KOPT-K1 (cell line): ENCODE data around the gene ZNF467.

Source experiments
- H3K27ac ChIP-seq: fragments of 200-600 bp; sonication (generic); 2 replicates; pipeline ENCODE4 v1.5.1; 2016; ENCODE audit warnings: antibody characterized with exemption, mild to moderate bottlenecking, low read depth, low read length; ENCODE audit not compliant: poor library complexity, severe bottlenecking
- H3K36me3 ChIP-seq: fragments of 200-600 bp; sonication (generic); 2 replicates; pipeline ENCODE4 v1.5.1; 2017; ENCODE audit warnings: antibody characterized with exemption, mild to moderate bottlenecking, low read length, moderate library complexity; ENCODE audit not compliant: insufficient read depth
- H3K9me3 ChIP-seq: fragments of 200-600 bp; sonication (generic); 2 replicates; pipeline ENCODE4 v1.5.1; 2017; ENCODE audit warnings: antibody characterized with exemption, low read length, mild to moderate bottlenecking; ENCODE audit not compliant: insufficient read depth, poor library complexity, severe bottlenecking

The ZNF467 gene

GRCh38 chr7:149783386-149784250 lies 10.2 kb upstream of the ZNF467 start:
- no peaks in the 10 kb centered on the region for H3K36me3 ChIP-seq
- H3K27ac ChIP-seq, result no peak overlapping the region
- H3K9me3 ChIP-seq, result no peaks in the 10 kb centered on the region

GRCh38 chr7:149782682-149783345 lies 9.4 kb upstream of the ZNF467 start:
- no peaks in the 10 kb centered on the region for H3K36me3 ChIP-seq
- H3K27ac ChIP-seq, result no peak overlapping the region
- H3K9me3 ChIP-seq, result no peaks in the 10 kb centered on the region

DNA sequence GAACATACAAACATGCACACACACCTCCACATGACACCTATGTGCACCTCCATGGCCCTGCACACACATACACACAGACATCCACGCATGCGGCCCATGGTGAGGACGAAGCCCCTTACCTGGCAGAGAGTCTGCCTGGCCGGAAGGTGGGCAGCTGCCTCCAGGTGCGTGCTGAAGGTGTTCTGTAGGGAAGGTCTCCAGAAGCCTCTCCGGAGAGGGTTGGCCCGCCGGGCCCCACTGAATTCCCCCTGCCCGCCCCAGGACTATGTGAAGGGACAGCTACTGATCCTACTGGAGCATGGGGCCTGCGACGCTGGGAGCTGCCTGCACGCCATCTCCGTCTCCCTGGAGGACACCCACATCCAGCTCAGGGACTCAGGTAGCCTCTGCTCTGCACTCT lies 8.5 kb upstream of the ZNF467 start:
- H3K36me3 ChIP-seq, result no peaks in the 10 kb centered on the region
- H3K9me3 ChIP-seq, result no peaks in the 10 kb centered on the region
- H3K27ac ChIP-seq, result no peak overlapping the region

- no peaks in the 10 kb centered on the region for H3K9me3 ChIP-seq
- H3K36me3 ChIP-seq, result no peaks in the 10 kb centered on the region
- no peak overlapping the region for H3K27ac ChIP-seq
These were observed 7.4 kb upstream of the ZNF467 start for GRCh38 chr7:149780636-149781419.

DNA sequence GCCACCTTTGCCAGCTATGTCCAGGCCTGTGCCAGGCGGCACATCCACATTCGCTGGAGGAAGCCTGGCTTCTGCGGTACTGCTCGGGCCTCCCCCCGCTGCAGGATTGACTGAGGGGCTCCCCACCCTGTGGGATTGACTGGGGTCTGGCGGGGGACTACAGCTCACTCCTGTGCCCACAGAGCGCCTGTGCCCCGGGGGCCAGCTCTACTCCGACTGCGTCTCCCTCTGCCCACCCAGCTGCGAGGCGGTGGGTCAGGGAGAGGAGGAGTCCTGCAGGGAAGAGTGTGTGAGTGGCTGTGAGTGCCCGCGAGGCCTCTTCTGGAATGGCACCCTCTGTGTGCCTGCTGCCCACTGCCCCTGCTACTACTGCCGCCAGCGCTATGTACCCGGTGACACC lies 6.7 kb upstream of the ZNF467 start:
- Histone ChIP-seq H3K9me3 (no peaks in the 10 kb centered on the region), H3K27ac (no peak overlapping the region), H3K36me3 (no peaks in the 10 kb centered on the region)

- H3K9me3 ChIP-seq, result no peaks in the 10 kb centered on the region
- H3K36me3 ChIP-seq, result no peaks in the 10 kb centered on the region
- H3K27ac ChIP-seq, result no peak overlapping the region
These were observed 6.1 kb upstream of the ZNF467 start for GRCh38 chr7:149779502-149779805.

DNA sequence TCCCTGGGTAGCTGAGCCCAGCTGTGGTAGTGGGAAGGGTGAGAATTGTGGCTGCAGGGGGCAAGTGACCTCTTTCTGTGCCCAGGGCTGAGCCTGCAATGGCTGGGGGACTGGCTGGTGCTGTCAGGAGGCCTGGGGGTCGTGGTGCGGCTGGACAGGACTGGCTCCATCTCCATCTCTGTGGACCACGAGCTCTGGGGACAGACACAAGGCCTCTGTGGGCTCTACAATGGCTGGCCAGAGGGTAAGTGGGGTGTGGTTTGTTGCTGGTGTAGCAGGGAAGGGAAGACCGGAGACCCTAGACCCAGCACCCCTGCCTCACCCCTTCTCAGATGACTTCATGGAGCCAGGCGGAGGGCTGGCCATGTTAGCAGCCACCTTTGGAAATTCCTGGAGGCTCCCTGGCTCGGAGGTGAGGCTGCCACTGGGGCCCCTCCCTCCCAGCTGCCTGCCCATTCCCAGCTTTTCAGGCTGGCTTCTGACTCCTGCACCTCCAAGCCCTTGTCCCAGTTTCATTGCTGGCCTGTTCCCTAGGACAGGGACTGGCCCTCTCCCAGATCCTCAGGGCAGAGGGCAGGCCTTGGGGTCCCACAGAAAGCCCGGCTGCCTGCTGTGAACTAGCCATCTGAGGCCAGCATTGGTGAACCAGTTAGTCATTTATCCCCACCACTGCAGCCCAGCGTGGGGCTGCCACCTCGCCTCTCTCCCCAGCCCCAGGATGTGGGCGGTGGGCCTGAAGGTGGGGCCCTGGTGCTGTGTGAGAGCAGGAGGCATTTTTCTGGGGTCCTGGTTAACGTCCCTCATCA lies 5.5 kb upstream of the ZNF467 start:
- Histone ChIP-seq H3K9me3 (no peaks in the 10 kb centered on the region), H3K36me3 (no peaks in the 10 kb centered on the region), H3K27ac (no peak overlapping the region)

- Histone ChIP-seq H3K9me3 (no peaks in the 10 kb centered on the region), H3K27ac (no peak overlapping the region), H3K36me3 (no peaks in the 10 kb centered on the region)
These were observed 4.9 kb upstream of the ZNF467 start for GRCh38 chr7:149778327-149778637.

- no peaks in the 10 kb centered on the region for H3K36me3 ChIP-seq
- no peak overlapping the region for H3K27ac ChIP-seq
- no peaks in the 10 kb centered on the region for H3K9me3 ChIP-seq
These were observed 4.4 kb upstream of the ZNF467 start for GRCh38 chr7:149777551-149778326.

DNA sequence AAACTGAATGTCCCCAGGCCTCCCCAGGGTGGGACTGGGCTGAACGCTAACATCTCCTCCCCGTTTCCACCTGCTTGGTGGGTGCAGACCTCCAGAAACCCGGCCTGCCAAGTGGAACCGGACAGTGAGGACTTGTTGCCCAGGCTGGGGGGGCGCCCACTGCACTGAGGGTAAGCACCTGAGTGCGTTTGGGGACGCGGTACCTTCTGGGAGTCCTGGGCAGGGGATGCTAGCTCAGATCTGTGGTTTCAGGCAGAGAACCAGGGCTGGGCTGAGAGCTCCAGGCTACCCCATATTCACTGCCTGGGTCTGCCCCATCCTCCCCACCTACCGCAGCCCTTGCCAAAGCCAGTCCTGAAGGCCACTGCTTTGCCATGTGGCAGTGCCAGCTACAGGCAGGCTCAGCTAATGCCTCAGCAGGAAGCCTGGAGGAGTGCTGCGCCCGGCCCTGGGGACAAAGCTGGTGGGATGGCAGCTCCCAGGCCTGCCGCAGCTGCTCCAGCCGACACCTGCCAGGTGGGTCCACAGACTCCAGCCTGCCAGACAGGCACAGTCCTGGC lies 3.5 kb upstream of the ZNF467 start:
- no peak overlapping the region for H3K27ac ChIP-seq
- H3K36me3 ChIP-seq, result no peaks in the 10 kb centered on the region
- no peaks in the 10 kb centered on the region for H3K9me3 ChIP-seq

GRCh38 chr7:149776289-149776688 lies 2.9 kb upstream of the ZNF467 start:
- Histone ChIP-seq H3K9me3 (no peaks in the 10 kb centered on the region), H3K27ac (no peak overlapping the region), H3K36me3 (no peaks in the 10 kb centered on the region)

DNA sequence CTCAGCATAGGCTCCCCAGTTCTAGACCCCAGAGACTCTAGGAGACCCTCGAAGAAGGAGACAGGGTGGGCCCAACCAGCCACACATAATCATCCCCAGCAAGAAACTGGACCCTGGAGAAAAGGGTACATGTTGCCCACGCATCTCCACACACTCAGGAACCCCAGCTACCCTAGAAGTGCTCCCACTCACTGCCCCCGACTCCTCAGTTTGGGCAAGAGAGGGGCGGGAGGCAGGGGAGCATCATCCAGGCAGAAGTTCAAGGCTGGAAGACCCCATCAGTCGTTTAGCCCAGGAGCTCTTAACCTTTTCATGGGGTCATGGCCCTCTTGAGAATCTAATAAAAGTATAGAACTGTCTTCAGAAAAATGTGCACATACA lies 1.8 kb upstream of the ZNF467 start:
- H3K9me3 ChIP-seq, result no peaks in the 10 kb centered on the region
- H3K27ac ChIP-seq, result no peak overlapping the region
- H3K36me3 ChIP-seq, result no peaks in the 10 kb centered on the region

GRCh38 chr7:149774237-149775175 lies 1.1 kb upstream of the ZNF467 start:
- Histone ChIP-seq H3K9me3 (no peaks in the 10 kb centered on the region), H3K27ac (no peak overlapping the region), H3K36me3 (no peaks in the 10 kb centered on the region)
